Epithelial cell of proximal tubule (primary cell): ENCODE data around the gene PIGT. TPM values are rescaled to one million over a fixed set of nuclear protein-coding genes. Genes with fewer than 3 reads are reported as not detected.

Experiments
- DNase-seq: peaks from one replicate; pipeline ENCODE4 v3.0.0-alpha.2; 2011; ENCODE audit warnings: low read depth
- H3K4me3 ChIP-seq: 2 replicates; pipeline ENCODE4 v1.5.1; 2011; ENCODE audit warnings: low read depth, mild to moderate bottlenecking, low read length
- CTCF ChIP-seq: conservative IDR thresholded peaks from 2 replicates; pipeline ENCODE4 v1.5.1; 2012; ENCODE audit warnings: low read depth, mild to moderate bottlenecking, low read length
- total RNA-seq: library from RNA; depleted of rRNA; stranded (reverse); fragments of >200 nt; gene quantifications from 2 replicates; pipeline ENCODE4 v1.2.3, GENCODE V29; 2015

PIGT gene
- total RNA-seq, 1 donor from 2014 or later: 59.9 TPM

GRCh38 chr20:45407067-45407745, 8.7 kb upstream of the PIGT start:
- DNase-seq: no peak
- peak overlapping the region; percentile 86 for H3K4me3 ChIP-seq
- TF ChIP-seq CTCF: no peak

GRCh38 chr20:45407783-45408645, 7.9 kb upstream of the PIGT start, which contains the start of gene DBNDD2:
Gene DBNDD2, plus strand, starts transcription at chr20:45408289. Its CDS starts 179 bp downstream, at chr20:45408468.
- peak within 1 kb of the TSS; percentile 86 for H3K4me3 ChIP-seq
- DNase-seq: no peak

GRCh38 chr20:45408646-45409213, 7.2 kb upstream of the PIGT start:
- no peak overlapping the region for H3K4me3 ChIP-seq
- no peak for TF ChIP-seq CTCF
- DNase-seq: no peak

More at GRCh38 chr20:45407783-45408645, 7.9 kb upstream of the PIGT start, which contains the start of gene DBNDD2:
- TF ChIP-seq CTCF: no peak

GRCh38 chr20:45409521-45410272, 6.2 kb upstream of the PIGT start:
- no peak for TF ChIP-seq CTCF
- DNase-seq: no peak
- no peak overlapping the region for H3K4me3 ChIP-seq

- H3K4me3 ChIP-seq: no peak overlapping the region
- no peak for TF ChIP-seq CTCF
- DNase-seq: no peak
These were observed 5.1 kb upstream of the PIGT start for GRCh38 chr20:45410887-45411286.

GRCh38 chr20:45412653-45413052, 3.3 kb upstream of the PIGT start:
- TF ChIP-seq CTCF: no peak
- no peak overlapping the region for H3K4me3 ChIP-seq
- no peak for DNase-seq
